Measurements from ENCODE around the gene NLRC5. TPM values are rescaled to one million over a fixed set of nuclear protein-coding genes. Genes with fewer than 3 reads are reported as not detected.

NLRC5 gene
- total RNA-seq, 1 donor from 2014 or later, result not detected

DNA sequence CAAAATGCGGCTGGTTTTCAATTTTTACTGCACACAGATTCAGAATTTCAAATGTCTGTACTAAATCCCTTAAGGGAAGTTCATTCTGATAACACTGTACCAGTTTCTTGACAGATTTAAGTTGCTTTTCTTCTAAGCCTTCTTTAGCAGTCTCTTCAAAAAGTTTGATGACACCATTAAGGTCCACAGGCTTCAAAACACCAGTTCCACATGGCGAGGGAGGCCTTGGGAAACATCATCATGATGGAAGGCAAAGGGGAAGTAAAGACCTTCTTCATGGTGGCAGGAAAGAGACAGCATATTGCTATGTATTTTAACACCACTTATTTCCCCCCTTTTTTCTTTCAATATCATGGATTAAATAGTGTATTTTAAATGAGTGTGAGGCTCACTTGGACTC, 24.5 kb downstream of the NLRC5 start:
- no peak for DNase-seq (ENCODE audit: low spot score)
- no peak overlapping the region for H3K9ac ChIP-seq
- H2AFZ ChIP-seq (replicated peaks), result no peak overlapping the region
- no peak overlapping the region for H3K27ac ChIP-seq
- H3K27me3 ChIP-seq, result no peaks in the 10 kb centered on the region
- TF ChIP-seq EZH2phosphoT487 (IDR thresholded peaks at IDR 0.05) (no peak), EZH2 (IDR thresholded peaks at IDR 0.05) (no peak)
- TF ChIP-seq, protein P1, sequence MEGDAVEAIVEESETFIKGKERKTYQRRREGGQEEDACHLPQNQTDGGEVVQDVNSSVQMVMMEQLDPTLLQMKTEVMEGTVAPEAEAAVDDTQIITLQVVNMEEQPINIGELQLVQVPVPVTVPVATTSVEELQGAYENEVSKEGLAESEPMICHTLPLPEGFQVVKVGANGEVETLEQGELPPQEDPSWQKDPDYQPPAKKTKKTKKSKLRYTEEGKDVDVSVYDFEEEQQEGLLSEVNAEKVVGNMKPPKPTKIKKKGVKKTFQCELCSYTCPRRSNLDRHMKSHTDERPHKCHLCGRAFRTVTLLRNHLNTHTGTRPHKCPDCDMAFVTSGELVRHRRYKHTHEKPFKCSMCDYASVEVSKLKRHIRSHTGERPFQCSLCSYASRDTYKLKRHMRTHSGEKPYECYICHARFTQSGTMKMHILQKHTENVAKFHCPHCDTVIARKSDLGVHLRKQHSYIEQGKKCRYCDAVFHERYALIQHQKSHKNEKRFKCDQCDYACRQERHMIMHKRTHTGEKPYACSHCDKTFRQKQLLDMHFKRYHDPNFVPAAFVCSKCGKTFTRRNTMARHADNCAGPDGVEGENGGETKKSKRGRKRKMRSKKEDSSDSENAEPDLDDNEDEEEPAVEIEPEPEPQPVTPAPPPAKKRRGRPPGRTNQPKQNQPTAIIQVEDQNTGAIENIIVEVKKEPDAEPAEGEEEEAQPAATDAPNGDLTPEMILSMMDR (IDR thresholded peaks at IDR 0.05), result no peak
- no peaks in the 10 kb centered on the region for H3K4me1 ChIP-seq
- H3K27ac Mint-ChIP-seq, result no peak overlapping the region
- H3K36me3 ChIP-seq, result no peaks in the 10 kb centered on the region
- H3K79me2 ChIP-seq (ENCODE audit: low read depth), result no peaks in the 10 kb centered on the region
- H3K4me1 Mint-ChIP-seq, result peaks cover 5% of the 10 kb centered on the region
- H3K9me3 Mint-ChIP-seq, result no peaks in the 10 kb centered on the region
- H3K36me3 Mint-ChIP-seq, result no peaks in the 10 kb centered on the region
- no peak overlapping the region for H3K4me3 ChIP-seq
- H4K20me1 ChIP-seq (ENCODE audit: low read depth), result no peaks in the 10 kb centered on the region
- H3K4me3 Mint-ChIP-seq, result no peak overlapping the region
- H3K4me2 ChIP-seq, result no peak overlapping the region
- no peaks in the 10 kb centered on the region for H3K9me3 ChIP-seq (ENCODE audit: low read depth)
- H3F3A ChIP-seq (ENCODE audit: low read depth), result no peaks in the 10 kb centered on the region
- H3K27me3 Mint-ChIP-seq (ENCODE audit: insufficient read depth, low read depth), result peaks cover 6% of the 10 kb centered on the region

DNA sequence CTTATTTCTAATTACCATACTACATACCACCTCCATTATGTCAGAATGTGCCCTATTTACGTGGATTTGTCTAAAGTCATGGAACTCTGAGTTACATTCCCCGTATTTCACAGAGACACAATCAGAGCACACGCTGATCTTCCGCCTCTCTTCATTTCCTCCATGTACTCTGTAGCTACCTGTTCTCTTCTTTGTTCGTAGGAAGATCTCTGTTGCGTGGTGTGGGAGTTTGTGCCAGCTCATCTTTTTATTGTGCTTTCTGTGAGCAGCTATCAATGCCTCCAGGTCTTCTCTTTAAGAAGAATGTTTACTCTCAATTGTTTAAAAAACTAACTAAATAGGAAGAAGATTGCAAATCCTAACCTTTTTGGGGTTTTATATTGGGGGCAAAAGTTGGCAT, 26.9 kb downstream of the NLRC5 start:
- Histone ChIP-seq H3F3A (ENCODE audit: low read depth) (no peaks in the 10 kb centered on the region), H3K79me2 (ENCODE audit: low read depth) (no peaks in the 10 kb centered on the region), H3K4me2 (no peak overlapping the region), H4K20me1 (ENCODE audit: low read depth) (no peaks in the 10 kb centered on the region), H3K9me3 (ENCODE audit: low read depth) (no peaks in the 10 kb centered on the region), H3K4me3 (no peak overlapping the region), H3K27me3 (no peaks in the 10 kb centered on the region), H3K27ac (no peak overlapping the region), H2AFZ (replicated peaks) (no peak overlapping the region), H3K36me3 (no peaks in the 10 kb centered on the region), H3K9ac (no peak overlapping the region), H3K4me1 (no peaks in the 10 kb centered on the region)
- H3K9me3 Mint-ChIP-seq, result no peaks in the 10 kb centered on the region
- no peak overlapping the region for H3K27ac Mint-ChIP-seq
- no peak overlapping the region for H3K4me3 Mint-ChIP-seq
- no peaks in the 10 kb centered on the region for H3K36me3 Mint-ChIP-seq
- DNase-seq (ENCODE audit: low spot score), result no peak
- H3K27me3 Mint-ChIP-seq (ENCODE audit: insufficient read depth, low read depth), result peaks cover 10% of the 10 kb centered on the region
- peaks cover 5% of the 10 kb centered on the region for H3K4me1 Mint-ChIP-seq
- no peak for TF ChIP-seq EZH2 (IDR thresholded peaks at IDR 0.05)
- TF ChIP-seq EZH2phosphoT487 (IDR thresholded peaks at IDR 0.05), result no peak
- TF ChIP-seq, protein P1 (IDR thresholded peaks at IDR 0.05), result no peak

GRCh38 chr16:57016831-57017230, 27.5 kb downstream of the NLRC5 start:
- Histone ChIP-seq H3K79me2 (ENCODE audit: low read depth) (no peaks in the 10 kb centered on the region), H4K20me1 (ENCODE audit: low read depth) (no peaks in the 10 kb centered on the region), H3F3A (ENCODE audit: low read depth) (no peaks in the 10 kb centered on the region), H3K27me3 (no peaks in the 10 kb centered on the region), H3K4me1 (no peaks in the 10 kb centered on the region), H2AFZ (replicated peaks) (no peak overlapping the region), H3K4me3 (no peak overlapping the region), H3K27ac (no peak overlapping the region), H3K9ac (no peak overlapping the region), H3K9me3 (ENCODE audit: low read depth) (no peaks in the 10 kb centered on the region), H3K4me2 (no peak overlapping the region), H3K36me3 (no peaks in the 10 kb centered on the region)
- H3K27me3 Mint-ChIP-seq (ENCODE audit: insufficient read depth, low read depth), result peaks cover 13% of the 10 kb centered on the region
- no peaks in the 10 kb centered on the region for H3K36me3 Mint-ChIP-seq
- DNase-seq (ENCODE audit: low spot score), result no peak
- no peak overlapping the region for H3K27ac Mint-ChIP-seq
- H3K4me3 Mint-ChIP-seq, result no peak overlapping the region
- peaks cover 5% of the 10 kb centered on the region for H3K4me1 Mint-ChIP-seq
- H3K9me3 Mint-ChIP-seq, result no peaks in the 10 kb centered on the region
- TF ChIP-seq EZH2phosphoT487 (IDR thresholded peaks at IDR 0.05) (no peak), EZH2 (IDR thresholded peaks at IDR 0.05) (no peak)
- TF ChIP-seq, protein P1 (IDR thresholded peaks at IDR 0.05), result no peak

Measured in neural progenitor cell (in vitro differentiated cells).